ENCODE results near the gene ASH1L. TPM values are rescaled to one million over a fixed set of nuclear protein-coding genes. Genes with fewer than 3 reads are reported as not detected.
"Not testable (repeated sequence)": the region's sequence is repeated elsewhere in the genome, so short reads cannot be mapped to it uniquely, and the experiment has no call there.

Gene ASH1L, protein sequence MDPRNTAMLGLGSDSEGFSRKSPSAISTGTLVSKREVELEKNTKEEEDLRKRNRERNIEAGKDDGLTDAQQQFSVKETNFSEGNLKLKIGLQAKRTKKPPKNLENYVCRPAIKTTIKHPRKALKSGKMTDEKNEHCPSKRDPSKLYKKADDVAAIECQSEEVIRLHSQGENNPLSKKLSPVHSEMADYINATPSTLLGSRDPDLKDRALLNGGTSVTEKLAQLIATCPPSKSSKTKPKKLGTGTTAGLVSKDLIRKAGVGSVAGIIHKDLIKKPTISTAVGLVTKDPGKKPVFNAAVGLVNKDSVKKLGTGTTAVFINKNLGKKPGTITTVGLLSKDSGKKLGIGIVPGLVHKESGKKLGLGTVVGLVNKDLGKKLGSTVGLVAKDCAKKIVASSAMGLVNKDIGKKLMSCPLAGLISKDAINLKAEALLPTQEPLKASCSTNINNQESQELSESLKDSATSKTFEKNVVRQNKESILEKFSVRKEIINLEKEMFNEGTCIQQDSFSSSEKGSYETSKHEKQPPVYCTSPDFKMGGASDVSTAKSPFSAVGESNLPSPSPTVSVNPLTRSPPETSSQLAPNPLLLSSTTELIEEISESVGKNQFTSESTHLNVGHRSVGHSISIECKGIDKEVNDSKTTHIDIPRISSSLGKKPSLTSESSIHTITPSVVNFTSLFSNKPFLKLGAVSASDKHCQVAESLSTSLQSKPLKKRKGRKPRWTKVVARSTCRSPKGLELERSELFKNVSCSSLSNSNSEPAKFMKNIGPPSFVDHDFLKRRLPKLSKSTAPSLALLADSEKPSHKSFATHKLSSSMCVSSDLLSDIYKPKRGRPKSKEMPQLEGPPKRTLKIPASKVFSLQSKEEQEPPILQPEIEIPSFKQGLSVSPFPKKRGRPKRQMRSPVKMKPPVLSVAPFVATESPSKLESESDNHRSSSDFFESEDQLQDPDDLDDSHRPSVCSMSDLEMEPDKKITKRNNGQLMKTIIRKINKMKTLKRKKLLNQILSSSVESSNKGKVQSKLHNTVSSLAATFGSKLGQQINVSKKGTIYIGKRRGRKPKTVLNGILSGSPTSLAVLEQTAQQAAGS (N-terminal part only)
- polyA plus RNA-seq (2014; cell fraction: cytosol; rRNA removed), result 10.3 and 12.2 TPM in 2 replicates
- 9.7 and 23.4 TPM in 2 replicates for polyA plus RNA-seq (2014; cell fraction: nucleus; rRNA removed)

DNA sequence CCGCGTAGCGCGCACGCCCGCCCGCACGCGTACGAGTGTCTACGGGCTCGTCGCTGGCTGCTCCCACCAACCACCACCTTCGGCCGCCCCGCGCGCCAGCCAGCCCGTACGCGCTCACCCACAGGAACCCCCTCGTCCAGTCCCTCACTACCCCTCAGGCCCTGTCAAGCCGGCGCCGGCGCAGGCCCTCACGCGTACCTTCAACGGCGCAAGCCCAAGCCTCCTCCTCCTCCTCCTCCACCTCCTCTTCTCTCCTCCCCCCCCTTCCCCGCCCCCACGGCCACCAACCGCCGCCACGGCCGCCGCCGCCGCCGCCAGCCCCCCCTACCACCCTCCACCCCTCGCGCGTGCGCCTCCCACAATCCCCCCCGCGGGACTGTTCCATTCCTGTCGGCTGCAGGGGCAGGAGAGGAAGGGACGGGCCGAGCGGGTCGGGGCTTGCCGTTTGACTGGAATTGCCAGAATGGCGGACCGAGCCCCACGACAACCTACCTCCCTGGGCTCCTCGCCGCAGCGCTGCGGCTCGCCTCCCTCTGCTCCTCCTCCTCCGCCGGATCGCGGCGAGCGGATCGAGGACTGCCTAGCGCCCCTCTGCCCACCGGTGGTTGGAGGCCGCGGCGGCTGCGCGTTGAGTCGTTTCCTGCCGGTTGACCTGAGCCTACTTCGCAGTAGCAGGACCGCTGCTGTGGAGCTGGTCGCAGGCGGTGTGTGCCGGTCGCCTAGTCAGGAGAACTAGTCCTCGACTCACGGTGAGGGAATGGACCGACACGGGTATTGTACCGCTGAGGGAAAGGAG lies at the start of gene ASH1L:
TSS of gene ASH1L (minus strand) at position 223 of the 796 bp plus-strand sequence. CDS start 41,284 bp downstream, outside the sequence.
- DNase-seq (ENCODE audit: low spot score), result peak; percentile 95

DNA sequence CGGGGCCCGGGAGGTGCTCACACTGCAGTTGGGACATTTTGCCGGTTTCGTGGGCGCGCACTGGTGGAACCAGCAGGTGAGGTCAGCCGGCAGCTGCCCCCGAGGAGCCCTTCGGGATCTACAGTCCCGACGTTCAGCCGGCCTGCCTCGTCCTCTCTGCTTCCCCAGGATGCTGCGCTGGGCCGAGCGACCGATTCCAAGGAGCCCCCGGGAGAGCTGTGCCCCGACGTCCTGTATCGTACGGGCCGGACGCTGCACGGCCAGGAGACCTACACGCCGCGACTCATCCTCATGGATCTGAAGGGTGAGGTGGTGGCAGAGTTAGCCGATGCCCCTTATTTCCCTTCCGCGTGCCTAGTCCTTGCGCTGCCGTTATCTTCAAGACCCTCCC lies 47.6 kb upstream of the ASH1L start:
- DNase-seq (ENCODE audit: low spot score), result not testable (repeated sequence)

DNA sequence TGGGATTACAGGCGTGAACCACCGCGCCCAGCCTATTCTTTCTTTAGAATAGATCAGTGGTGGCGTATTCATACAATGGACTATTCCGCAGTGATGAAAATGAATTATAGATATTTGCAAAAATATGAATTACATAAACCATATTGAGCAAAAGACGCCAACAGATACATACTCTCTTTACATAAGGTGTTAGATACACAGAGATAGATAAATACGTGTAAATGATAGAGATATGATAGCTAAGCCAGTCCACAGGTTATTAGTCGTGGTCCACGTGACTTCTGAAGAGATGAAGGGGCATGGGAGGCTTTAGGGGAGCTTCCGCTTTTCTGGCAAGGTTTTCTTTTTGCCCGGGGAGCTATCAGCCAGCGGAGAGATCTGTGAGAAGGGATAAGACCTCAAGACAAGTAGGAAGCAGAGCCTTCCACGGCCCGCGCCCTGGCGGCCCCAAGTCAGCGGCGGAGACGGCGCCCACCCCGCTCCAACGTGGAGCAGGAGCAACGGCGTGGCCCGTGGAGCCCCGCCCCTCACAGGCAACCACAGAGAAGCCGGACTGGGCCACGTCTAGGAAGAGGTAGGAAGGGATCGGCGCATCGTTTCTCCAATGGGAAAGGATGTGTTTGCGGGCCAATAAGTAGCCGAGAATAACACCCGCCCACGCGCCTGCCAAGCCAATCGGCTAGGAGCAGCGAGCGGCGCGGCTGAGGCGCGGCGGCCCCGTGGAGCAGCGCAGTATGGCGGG lies 47.1 kb upstream of the ASH1L start, which contains the start of gene MSTO1:
TSS of gene MSTO1 (plus strand) at position 704 of the 742 bp plus-strand sequence. CDS start at position 735, 31 bp downstream.
- DNase-seq (ENCODE audit: low spot score), result peak; percentile 99

DNA sequence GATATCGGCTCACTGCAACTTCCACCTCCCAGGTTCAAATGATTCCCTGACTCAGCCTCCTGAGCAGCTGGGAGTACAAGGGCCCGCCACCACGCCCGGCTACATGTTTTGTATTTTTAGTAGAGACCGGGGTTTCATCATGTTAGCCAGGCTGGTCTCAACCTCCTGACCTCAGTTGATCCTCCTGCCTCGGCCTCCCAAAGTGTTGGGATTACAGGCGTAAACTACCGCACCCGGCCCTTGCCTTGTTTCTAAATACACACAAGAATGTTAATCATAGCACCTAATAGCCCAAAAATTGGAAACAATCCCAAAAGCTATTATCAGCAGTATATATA lies 46.3 kb upstream of the ASH1L start:
- DNase-seq (ENCODE audit: low spot score), result no peak

DNA sequence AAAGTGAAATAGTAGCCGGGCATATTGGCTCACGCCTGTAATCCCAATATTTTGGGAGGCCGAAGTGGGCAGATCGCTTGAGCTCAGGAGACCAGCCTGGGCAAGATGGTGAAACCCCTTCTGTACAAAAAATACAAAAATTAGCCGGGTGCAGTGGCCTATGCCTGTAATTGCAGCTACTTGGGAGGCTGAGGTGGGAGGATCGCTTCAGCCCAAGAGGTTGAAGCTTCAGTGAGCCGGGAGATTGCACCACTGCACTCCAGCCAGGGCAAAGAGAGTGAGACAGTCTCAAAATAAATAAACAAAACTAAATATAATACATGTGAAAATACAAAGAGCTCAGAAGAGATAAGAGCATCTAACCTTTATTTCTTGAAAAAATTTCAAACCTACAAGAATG lies 45.1 kb upstream of the ASH1L start:
- no peak for DNase-seq (ENCODE audit: low spot score)

DNA sequence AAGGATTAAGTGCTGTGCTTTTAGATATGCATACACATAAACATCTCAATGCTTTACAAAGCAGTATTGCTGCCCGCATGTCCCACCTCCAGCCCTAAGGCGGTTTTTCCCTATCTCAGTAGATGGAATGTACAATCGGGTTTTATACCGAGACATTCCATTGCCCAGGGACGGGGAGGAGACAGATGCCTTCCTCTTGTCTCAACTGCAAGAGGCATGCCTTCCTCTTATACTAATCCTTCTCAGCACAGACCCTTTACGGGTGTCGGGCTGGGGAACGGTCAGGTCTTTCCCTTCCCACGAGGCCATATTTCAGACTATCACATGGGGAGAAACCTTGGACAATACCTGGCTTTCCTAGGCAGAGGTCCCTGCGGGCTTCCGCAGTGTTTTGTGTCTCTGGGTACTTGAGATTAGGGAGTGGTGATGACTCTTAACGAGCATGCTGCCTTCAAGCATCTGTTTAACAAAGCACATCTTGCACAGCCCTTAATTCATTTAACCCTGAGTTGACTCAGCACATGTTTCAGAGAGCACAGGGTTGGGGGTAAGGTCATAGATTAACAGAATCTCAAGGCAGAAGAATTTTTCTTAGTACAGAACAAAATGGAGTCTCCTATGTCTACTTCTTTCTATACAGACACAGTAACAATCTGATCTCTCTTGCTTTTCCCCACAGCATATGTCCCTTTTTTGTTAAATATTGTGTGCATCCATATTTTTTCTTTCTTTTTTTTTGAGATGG lies 37.4 kb upstream of the ASH1L start:
- not testable (repeated sequence) for DNase-seq (ENCODE audit: low spot score)

DNA sequence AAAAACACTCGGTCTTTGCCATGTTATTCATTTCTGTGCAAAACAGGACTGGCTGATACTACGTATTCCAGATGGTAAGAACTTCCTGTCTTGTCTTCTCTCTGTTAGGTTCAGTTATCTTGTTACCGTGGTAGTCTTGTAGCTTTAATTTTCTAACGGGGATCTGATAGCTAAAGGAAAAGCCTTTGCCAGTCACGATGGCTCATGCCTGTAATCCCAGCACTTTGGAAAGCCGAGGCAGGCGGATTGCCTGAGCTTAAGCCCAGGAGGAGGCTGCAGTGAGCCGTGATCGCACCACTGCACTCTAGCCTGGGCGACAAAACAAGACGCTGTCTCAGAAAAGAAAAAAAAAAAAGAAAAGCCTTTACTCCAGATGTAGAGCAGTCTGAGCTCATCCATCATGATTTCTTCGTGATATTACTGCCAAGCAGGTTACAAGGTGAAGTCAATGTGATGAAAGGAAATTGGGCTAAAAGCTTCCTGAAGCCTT lies 36.3 kb upstream of the ASH1L start:
- DNase-seq (ENCODE audit: low spot score), result peak; percentile 93

DNA sequence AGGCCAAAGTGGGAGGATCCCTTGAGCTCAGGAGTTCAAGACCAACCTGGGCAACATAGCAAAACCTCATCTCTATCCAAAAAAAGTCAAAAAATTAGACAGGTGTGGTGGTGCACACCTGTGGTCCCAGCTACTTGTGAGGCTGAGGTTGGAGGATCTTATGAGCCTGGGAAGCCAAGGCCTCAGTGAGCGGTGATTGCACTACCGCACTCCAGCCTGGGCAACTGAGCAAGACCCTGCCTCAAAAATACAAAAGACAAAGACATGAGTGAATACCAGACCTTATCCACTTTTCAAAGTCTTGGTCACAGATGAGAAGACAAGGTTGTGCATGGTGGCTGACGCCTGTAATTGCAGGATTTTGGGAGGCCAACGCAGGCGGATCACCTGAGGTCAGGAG lies 34.3 kb upstream of the ASH1L start:
- DNase-seq (ENCODE audit: low spot score), result no peak

DNA sequence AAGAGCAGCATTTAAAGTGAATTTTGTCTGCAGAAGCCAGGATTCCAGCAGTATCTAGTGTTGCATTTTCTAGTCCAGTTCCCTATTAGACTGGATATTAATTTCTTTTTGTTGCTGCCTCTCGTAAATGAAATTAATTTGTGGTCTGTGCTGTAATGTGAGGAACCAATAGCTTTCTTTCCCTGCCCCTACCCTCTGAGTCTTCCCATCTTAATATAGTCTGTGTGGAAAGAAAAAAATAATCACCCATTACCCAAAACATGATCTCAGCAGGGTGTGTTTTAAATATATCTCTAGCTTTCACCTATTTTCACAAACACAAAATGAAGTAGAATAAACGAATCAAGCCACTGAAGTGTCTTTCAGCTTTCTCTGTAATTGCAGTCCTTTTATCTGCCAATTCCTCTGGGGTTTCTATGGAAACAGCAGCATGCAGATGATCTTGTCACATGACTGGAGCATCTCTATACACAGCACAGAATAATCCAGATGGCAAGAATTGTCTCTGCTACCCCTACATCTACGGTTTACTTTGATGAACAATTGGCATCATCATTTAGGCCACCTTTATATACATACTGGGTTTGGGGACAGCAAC lies 33.4 kb upstream of the ASH1L start:
- DNase-seq (ENCODE audit: low spot score), result peak; percentile 52

DNA sequence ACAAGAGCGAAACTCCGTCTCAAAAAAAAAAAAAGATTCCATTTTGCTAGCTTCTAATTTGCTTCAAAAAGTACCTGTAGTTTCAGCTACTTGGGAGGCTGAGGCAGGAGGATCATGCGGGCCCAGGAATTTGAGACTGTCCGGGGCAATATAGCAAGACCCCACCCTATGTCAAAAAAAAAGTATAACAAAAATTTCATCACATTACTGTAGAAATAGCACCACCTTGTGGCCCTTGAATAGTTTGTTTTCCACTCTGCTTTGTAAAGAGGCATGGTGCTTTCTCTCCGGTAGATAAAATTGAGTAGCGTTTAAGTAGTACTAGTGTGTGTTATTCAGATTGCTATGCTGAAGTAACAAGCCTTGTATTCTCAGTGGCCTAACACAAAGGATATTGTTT lies 29.2 kb upstream of the ASH1L start:
- DNase-seq (ENCODE audit: low spot score), result peak; percentile 74

DNA sequence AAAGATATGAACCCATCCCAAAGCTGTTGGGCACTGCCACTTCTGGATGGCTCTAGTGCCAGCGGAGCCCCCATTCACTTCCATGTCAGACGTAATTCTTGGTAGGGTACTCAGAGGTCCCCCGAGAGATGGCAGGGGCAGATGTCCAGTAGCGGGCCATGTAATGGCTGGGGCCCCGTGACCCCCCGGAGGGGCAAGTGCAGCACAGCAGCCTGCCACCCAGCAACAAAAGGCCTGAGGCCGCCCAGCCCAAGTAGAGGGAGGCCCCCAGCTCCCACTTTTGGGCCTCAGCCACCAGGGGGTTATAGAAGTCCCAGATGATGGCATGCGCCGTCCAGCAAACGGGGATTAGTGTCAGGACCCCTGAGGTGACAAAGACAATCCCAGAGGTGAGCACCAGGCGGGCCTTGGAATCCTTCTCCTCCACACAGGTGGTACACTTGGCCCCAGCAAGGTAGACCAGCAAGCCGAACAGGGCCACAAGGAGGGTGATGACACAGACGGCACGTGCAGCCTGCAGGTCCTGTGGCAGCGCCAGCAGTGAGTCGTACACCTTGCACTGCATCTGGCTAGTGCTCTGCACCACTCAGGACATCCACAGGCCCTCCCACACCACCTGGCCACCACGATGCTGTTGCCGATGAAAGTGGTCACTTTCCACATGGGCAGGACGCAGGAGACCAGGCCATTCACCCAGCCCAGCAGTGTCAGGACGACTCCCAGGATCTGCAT lies 28.1 kb upstream of the ASH1L start:
- not testable (repeated sequence) for DNase-seq (ENCODE audit: low spot score)

DNA sequence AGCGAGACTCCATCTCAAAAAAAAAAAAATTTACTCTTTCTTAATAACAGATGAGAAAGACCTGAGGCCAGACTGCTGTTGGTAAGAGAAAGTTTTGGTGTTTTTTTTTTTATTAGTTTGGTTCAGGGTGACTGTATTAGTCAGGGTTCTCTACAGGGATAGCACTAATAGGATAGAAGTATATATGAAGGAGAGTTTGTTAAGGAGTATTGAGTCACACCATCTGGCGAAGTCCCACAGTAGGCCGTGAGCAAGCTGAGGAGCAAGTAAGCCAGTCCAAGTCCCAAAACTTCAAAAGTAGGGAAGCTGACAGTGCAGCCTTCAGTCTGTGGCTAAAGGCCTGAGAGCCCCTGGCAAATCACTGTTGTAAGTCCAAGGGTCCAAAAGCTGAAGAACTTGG lies 26.7 kb upstream of the ASH1L start:
- DNase-seq (ENCODE audit: low spot score), result not testable (repeated sequence)

DNA sequence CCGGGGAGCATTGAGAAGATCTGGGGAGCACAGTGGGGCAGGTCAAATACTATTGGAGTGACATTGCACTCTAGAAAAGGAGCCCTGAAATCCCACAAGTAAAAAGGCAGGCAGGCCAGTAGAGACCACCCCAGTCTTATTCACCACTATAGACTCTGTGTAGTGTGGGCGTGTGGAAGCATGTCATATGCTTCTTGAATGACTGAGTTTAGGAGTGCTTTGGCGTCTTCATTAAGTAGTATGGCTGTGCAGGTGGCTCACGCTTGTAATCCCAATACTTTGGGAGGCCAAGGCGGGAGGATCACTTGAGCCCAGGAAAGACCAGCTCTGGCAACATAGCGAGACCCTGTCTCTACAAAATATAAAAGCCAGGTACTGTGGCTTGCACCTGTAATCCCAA lies 21.2 kb upstream of the ASH1L start:
- not testable (repeated sequence) for DNase-seq (ENCODE audit: low spot score)

DNA sequence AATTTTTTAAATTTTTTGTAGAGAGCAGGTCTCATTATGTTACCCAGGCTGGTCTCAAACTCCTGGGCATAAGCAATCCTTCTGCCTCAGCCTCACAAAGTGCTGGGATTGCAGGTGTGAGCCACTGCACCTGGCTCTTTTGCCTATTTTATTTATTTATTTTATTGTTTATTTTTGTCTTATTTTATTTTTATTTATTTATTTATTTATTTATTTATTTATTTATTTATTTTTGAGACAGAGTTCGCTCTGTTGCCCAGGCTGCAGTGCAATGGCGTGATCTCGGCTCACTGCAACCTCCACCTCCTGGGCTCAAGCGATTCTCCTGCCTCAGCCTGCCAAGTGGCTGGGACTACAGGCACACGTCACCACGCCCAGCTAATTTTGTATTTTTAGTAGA lies 13.0 kb upstream of the ASH1L start:
- DNase-seq (ENCODE audit: low spot score), result not testable (repeated sequence)

DNA sequence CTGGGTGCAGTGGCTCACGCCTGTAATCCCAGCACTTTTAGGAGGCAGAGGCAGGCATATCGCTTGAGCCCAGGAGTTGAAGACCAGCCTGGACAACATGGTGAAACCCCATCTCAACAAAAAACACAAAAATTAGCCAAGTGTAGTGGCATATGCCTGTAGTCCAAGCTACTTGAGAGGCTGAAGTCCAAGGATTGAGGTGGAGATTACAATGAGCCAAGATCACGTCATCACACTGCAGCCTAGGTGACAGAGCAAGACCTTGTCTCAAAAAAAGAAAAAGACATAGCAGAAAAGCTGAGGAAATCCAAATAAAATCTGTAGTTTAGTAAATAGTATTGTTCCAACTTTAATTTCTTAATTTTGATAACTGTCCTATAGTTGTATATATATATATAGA lies 11.5 kb upstream of the ASH1L start:
- DNase-seq (ENCODE audit: low spot score), result no peak

DNA sequence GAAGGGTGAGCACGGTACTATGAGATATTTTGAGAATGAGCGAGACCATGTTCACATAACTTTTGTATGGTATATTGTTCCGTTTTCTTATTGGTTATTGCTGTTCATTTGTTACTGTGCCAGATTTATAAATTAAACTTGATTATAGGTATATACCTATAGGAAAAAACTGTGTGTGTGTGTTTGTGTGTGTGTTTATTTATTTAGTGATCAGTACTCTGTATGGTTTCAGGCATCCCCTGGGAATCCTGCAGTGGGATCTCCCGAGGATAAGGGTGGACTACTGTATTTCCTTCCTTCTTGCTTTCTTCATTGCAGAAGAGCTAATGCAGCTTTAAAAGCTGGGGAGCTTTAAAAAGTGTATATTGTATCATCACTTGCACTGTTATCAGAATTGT lies 8.0 kb upstream of the ASH1L start:
- no peak for DNase-seq (ENCODE audit: low spot score)

DNA sequence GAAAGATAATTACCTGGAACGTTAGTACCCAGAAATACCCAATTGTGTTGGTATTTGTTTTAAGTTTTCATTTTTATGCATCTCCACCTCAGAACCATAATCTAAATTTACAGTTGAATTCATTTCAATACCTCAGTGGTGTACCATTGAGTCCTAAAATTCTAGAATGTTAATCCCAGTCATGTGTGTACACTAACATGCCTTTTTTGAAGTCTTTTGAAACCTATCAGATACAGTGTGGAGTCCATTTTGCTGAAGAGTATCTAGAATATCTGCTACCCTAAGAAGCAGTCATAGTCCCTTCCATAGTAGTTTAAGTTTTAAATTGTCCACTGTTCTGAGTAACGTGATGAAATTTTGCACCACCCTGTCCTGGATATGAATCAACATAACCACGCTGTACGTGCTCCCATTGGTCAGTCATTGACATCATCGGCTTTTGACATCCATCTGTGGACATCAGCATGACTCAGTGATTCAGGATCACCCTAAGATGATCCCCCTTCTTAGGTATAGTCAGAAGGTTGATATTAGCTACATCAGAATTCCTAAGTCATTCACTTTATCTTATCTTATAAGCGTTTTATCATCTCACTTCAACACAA lies 7.5 kb upstream of the ASH1L start:
- no peak for DNase-seq (ENCODE audit: low spot score)
